Measurements from ENCODE around the gene NR3C2.
"Not testable (repeated sequence)": the region's sequence is repeated elsewhere in the genome, so short reads cannot be mapped to it uniquely, and the experiment has no call there.

The NR3C2 gene

DNA sequence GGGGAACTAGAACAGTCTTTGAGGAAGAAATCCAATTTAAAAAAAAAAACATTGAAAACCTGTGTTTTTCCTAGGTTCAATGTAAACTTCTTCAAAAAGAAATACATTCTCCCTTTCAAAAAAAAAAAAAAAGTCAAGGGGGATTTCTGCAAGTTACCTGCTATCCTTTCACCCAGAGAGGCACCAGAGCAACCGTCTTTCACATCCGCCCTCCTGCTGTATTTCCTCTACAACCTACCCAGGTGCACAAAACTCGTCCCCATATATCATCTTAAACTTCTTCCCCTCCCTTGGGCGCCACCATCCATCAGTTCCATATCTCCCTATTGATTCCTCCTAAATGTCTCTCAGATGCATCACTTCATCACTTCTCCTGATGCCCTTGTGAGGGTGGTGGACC is 74.5 kb downstream of the NR3C2 start:
- DNase-seq (ENCODE audit: low spot score), result no peak

DNA sequence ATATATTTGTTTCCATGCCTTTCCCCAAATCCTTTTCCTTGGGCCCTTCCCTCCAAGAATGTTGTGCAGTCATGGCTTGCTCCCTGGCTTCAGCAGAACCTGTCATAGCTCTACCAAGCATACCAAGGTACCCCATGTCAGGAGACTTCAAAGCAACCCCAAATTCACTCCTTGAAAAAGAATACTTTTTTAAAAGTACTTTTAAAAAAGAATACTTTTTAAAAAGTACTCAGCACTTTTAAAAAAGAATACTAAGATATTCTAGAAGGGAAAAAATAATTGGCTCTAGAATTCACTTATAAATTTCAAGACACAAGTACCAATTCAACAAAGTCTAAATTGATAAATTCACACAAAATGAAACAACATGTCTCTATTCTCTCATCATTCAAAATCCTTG is 76.0 kb downstream of the NR3C2 start:
- DNase-seq (ENCODE audit: low spot score), result no peak

DNA sequence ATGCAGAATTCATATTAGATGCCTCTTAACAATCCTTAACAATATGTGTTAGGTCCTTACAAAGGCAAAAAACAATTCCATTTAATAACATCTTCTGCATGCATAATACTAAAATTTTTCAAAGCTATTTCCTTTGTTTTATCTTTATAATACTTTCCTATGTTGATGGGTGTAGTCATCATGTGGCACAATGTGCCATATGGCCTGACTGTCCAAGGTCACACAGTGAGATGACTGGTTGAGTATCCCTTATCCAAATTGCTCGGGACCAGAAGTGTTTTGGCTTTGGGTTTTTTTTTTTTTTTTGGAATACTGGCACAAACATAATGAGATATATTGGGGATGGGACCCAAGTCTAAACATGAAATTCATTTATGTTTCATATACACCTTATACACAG is 77.7 kb downstream of the NR3C2 start:
- DNase-seq (ENCODE audit: low spot score), result no peak

DNA sequence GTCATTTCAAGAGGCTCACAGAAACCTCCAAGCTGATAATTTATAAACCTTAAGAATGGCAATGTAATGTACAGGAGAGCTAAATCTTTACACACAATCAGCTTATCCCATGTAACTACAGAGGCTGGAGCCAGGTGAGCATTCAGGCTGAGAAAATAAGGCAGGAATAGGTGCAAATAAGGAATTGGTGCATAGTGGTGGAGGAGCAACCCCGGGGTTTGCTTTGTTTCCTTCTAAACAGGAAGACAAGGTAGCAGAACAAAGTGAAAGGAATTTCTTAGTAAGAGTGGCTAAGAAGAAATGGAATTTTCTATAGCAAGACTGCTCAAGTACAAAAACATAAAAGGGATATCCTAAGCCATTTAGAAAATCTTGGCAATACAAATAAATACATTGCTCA is 82.4 kb downstream of the NR3C2 start:
- no peak for DNase-seq (ENCODE audit: low spot score)

- DNase-seq (ENCODE audit: low spot score), result no peak
Observed at GRCh38 chr4:148355442-148356123, 86.6 kb downstream of the NR3C2 start.

- no peak for DNase-seq (ENCODE audit: low spot score)
Observed at GRCh38 chr4:148354186-148354585, 88.0 kb downstream of the NR3C2 start.

GRCh38 chr4:148353571-148353970 is 88.6 kb downstream of the NR3C2 start:
- no peak for DNase-seq (ENCODE audit: low spot score)

GRCh38 chr4:148349153-148349552 is 93.1 kb downstream of the NR3C2 start:
- no peak for DNase-seq (ENCODE audit: low spot score)

DNA sequence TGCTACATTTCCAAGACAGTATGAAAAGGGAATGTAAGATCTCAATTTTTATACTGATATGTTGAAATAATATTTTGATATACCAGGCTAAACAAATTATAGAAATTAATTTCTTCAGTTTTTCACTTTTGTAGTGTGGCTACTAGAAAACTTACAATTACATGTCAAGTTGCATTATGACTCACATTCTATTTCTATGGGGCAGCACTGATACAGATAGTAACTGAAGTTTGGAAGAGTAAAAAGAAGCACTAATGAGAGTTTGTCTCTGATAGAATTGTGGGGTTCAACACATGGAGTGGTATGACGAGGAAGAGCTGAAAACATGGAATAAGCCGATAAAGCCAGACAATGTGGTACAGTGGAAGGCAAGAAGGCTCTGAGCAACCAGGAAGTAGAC is 95.6 kb downstream of the NR3C2 start:
- no peak for DNase-seq (ENCODE audit: low spot score)

DNA sequence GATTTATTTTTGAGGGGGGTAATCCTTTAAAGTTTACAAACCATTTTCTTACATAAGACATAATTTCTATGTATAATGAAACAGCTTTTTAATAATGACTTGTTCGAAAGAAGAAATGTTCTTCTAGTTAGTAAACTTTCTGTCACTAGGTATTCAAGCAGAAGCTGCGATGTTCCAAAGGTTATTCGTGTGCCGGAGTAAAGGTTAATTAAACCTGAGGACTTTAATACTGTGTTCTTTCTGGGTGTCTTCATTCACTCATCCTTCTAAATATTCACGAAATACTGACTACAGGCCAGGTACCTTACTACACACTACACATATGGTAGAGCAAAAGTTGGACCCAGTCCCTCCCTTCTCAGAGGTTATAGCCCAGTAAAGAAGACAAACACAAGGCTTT is 96.7 kb downstream of the NR3C2 start:
- no peak for DNase-seq (ENCODE audit: low spot score)

- DNase-seq (ENCODE audit: low spot score), result no peak
Observed at GRCh38 chr4:148344941-148345340, 97.3 kb downstream of the NR3C2 start.

GRCh38 chr4:148344352-148344751 is 97.9 kb downstream of the NR3C2 start:
- DNase-seq (ENCODE audit: low spot score), result no peak

DNA sequence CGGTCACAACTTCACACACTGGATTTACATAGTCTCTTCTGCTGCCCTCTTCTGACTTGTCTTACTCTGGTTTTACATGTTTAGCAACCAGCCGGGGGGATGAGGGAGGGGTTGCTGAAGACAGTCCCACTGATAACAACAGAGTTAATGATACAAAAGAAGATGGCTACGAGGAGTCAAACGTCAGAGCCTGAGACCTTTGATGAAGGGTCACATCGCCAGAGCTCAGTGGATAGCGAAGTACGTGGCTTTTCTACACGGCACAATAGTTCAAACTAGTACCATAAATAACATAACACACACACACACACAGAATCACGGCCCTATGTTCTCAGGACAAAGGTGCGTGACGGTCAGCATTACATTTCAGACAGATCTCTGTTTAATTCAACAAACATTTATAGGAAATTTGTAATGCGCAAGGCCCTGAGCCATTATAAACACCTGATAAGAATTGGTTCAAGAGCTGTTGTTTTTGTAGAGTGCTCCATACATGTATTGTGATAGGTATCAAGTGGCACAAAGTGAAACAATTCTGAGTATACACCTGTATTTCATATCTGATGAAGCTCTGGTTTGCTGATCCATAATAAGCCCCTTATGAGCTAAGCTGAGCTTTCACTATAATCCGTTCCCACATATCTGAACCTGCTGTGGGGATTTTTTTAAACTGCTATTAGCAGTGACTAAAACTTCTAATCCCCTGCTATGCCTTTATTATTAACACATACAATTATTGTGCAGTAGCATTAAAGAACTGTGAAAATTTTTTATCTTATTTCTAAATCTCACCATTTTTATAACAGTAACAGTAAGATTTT is 100.0 kb downstream of the NR3C2 start:
- DNase-seq (ENCODE audit: low spot score), result peak; percentile 51

- DNase-seq (ENCODE audit: low spot score), result no peak
Observed at GRCh38 chr4:148335133-148335532, 107.1 kb downstream of the NR3C2 start.

GRCh38 chr4:148333265-148333664 is 108.9 kb downstream of the NR3C2 start:
- DNase-seq (ENCODE audit: low spot score), result no peak

GRCh38 chr4:148332486-148332885 is 109.7 kb downstream of the NR3C2 start:
- DNase-seq (ENCODE audit: low spot score), result no peak

DNA sequence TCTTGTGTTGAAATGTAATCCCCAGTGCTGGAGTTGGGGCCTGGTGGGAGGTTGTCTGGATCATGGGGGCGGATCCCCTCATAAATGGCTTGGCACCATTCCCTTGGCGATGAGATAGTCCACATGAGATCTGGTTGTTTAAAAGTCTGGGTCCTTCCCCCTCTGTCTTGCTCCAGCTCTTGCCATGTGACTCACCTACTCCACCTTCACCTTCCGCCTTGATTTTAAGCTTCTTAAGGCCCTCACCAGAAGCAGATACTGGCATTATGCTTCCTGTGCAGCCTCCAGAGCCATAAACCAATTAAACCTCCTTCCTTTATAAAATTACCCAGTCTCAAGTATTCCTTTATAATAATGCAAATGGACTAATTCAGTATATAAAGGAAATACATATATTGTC is 111.5 kb downstream of the NR3C2 start:
- DNase-seq (ENCODE audit: low spot score), result no peak

GRCh38 chr4:148330161-148330560 is 112.1 kb downstream of the NR3C2 start:
- no peak for DNase-seq (ENCODE audit: low spot score)

GRCh38 chr4:148329751-148330150 is 112.5 kb downstream of the NR3C2 start:
- DNase-seq (ENCODE audit: low spot score), result no peak

DNA sequence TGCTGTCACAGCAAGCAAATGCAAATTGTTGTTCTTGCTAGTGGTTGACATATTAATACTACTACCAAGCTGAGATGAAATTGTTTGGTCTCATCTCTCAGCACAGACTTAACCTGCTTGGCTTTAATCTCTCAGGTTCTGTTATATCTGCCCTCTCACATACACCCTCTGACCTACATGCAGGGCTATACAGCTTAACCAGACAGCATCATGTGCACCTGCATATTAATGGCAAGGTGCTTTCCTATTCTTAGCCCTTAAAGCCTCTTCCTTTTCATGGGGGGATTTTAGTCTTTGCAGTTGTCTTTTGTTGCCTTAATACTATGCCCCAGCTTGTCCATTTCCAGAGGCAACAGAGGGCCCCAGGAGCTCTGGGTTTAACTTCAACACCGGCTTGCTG is 114.5 kb downstream of the NR3C2 start:
- DNase-seq (ENCODE audit: low spot score), result no peak

GRCh38 chr4:148323316-148323715 is 118.9 kb downstream of the NR3C2 start:
- not testable (repeated sequence) for DNase-seq (ENCODE audit: low spot score)

DNA sequence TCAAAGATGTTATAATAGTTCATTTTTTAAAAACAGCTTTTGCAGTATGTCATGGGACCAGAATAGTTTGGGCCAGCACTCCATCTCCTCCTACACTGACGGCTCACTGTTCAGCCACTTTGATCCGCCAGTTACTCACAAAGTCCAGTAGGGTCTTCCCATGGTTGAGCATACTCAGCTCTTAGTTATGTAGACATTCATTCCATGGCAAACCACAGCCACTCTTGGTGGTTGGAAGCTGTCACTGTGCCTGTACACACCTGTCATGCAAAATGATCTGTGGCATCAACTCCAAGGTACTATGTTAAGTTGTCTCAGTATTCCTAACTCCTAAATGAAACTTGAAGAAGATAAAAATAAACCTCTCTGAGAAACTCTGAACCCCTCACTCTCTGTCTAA is 127.2 kb downstream of the NR3C2 start:
- no peak for DNase-seq (ENCODE audit: low spot score)

DNA sequence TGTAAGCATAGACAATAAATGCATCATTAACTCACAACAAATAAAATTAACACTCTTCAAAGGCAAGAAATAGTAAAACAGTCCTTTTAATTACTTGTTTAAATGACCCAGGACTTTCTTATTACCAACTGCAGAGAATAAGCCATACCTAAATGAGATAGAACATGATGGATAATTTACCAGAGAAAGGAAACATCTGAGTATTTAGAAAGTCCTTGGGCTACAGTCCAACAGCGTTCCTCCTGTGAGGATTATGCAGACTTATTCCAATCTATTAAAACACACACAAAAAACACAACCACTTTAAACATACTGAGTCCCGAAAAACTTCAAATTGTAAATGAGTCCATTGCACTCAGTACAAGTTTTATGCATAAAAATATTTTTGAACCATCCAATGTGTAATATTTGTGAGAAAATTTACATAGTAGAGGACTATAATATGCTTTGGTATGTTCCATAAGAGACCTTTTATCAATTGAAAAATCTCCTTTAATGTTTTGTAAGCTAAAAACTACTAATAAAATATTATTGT is 129.2 kb downstream of the NR3C2 start:
- no peak for DNase-seq (ENCODE audit: low spot score)
